Esophagus squamous epithelium (tissue), 4 donors: Measurements from ENCODE around the gene ARGLU1.

Experiments
- CTCF ChIP-seq, 6 experiments: fragments of 450-650 bp in 4 of 6; fragments of 200-600 bp in 2 of 6; sonication (generic) in 2 of 6; IDR thresholded peaks; one replicate each; pipeline ENCODE4 v1.5.1; 2016 to 2019; ENCODE audit warnings: antibody characterized with exemption in 6 of 6, mild to moderate bottlenecking in 4 of 6, moderate library complexity in 4 of 6
- POLR2A ChIP-seq, 4 donors: fragments of 450-650 bp; IDR thresholded peaks; one replicate each; pipeline ENCODE4 v1.6.1; 2017; ENCODE audit warnings: antibody characterized with exemption in 4 of 4, mild to moderate bottlenecking in 4 of 4, moderate library complexity in 3 of 4

- TF ChIP-seq CTCF (IDR thresholded peaks at IDR 0.05) (no peak), POLR2A (IDR thresholded peaks at IDR 0.05) (no peak)
Measured at GRCh38 chr13:106523576-106523975, 44.4 kb downstream of the ARGLU1 start.
